ENCODE measurements around the gene SELL. TPM values are rescaled to one million over a fixed set of nuclear protein-coding genes. Genes with fewer than 3 reads are reported as not detected.
"Not testable (repeated sequence)": the region's sequence is repeated elsewhere in the genome, so short reads cannot be mapped to it uniquely, and the experiment has no call there.

SELL gene
- total RNA-seq, 1 donor = not detected

GRCh38 chr1:169725930-169726329 is 14.5 kb upstream of the SELL start:
- no peak overlapping the region for H3K4me3 ChIP-seq (ENCODE audit: low read depth, low read length)
- no peak for DNase-seq (ENCODE audit: low read depth)
- TF ChIP-seq, protein P1, sequence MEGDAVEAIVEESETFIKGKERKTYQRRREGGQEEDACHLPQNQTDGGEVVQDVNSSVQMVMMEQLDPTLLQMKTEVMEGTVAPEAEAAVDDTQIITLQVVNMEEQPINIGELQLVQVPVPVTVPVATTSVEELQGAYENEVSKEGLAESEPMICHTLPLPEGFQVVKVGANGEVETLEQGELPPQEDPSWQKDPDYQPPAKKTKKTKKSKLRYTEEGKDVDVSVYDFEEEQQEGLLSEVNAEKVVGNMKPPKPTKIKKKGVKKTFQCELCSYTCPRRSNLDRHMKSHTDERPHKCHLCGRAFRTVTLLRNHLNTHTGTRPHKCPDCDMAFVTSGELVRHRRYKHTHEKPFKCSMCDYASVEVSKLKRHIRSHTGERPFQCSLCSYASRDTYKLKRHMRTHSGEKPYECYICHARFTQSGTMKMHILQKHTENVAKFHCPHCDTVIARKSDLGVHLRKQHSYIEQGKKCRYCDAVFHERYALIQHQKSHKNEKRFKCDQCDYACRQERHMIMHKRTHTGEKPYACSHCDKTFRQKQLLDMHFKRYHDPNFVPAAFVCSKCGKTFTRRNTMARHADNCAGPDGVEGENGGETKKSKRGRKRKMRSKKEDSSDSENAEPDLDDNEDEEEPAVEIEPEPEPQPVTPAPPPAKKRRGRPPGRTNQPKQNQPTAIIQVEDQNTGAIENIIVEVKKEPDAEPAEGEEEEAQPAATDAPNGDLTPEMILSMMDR (IDR thresholded peaks at IDR 0.05; ENCODE audit: insufficient read depth, low read depth, low read length) = no peak

DNA sequence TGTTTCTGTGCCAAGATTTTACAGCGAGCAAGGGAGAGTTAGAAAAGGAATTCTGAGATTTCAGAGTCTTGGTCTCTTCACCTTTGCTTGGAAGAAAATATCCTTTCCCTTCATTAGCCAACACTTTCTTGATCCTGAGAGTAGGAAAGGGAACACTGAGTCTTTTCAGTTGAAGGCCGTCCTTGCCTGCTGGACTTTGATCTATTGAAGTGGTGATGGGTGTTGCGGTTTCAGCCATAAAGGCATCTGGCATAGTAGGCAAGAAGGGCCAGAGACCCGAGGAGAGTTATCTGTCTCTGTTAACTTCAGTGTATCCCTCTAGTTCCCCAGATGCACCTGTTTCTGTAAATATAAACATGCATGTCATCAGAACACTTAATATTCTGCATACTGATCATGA is 12.7 kb upstream of the SELL start:
- H3K4me3 ChIP-seq (ENCODE audit: low read depth, low read length) = no peak overlapping the region
- TF ChIP-seq, protein P1 (IDR thresholded peaks at IDR 0.05; ENCODE audit: insufficient read depth, low read depth, low read length) = no peak
- no peak for DNase-seq (ENCODE audit: low read depth)

DNA sequence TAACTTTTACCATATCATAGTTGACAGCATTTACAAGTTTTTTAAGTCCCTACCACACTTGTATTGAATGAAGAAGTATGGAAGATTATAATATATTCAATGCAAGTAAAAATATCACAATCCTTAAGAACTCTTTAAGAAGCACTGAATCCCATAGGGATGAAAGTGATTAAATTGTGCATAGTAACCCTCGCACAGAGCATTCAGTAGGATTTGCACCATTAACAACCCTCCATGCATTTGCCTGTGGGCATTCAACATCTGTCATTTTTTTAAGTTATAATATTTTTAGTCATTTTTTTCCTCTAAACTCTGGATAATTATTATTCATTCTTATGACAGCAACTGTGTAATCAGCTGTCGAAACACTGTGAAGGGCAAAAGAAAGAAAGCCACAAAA is 12.3 kb upstream of the SELL start:
- DNase-seq (ENCODE audit: low read depth) = no peak
- TF ChIP-seq, protein P1 (IDR thresholded peaks at IDR 0.05; ENCODE audit: insufficient read depth, low read depth, low read length) = no peak
- no peak overlapping the region for H3K4me3 ChIP-seq (ENCODE audit: low read depth, low read length)

DNA sequence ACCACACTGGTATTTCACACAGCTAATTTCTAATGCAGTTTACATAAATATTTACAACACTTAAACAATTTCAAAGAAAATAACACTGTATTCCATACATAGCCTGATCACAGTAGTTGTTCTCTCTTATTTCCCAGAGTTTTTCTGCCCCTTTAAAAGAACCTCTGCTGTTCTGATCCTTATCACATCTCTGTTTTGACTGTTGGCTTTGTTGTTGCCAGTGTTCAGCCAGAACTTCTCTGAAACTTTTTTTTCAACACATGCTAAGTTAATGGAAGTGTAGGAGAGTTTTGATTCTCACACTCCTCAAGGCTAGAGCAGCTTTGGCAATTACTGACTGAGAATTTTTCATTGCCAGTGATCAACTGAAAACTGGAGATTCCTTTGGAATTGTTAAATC is 11.4 kb upstream of the SELL start:
- no peak overlapping the region for H3K4me3 ChIP-seq (ENCODE audit: low read depth, low read length)
- TF ChIP-seq, protein P1 (IDR thresholded peaks at IDR 0.05; ENCODE audit: insufficient read depth, low read depth, low read length) = no peak
- DNase-seq (ENCODE audit: low read depth) = peak; percentile 25

DNA sequence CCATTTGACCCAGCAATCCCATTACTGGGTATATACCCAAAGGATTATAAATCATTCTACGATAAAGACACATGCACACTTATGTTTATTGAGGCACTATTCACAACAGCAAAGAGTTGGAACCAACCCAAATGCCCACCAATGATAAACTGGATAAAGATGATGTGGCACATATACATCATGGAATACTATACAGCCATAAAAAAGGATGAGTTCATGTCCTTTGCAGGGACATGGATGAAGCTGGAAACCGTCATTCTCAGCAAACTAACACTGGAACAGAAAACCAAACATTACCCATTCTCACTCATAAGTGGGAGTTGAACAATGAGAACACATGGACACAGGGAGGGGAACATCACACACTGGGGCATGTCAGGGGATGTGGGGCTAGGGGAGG is 3.7 kb upstream of the SELL start:
- not testable (repeated sequence) for DNase-seq (ENCODE audit: low read depth)

GRCh38 chr1:169713090-169713489 is 1.7 kb upstream of the SELL start:
- not testable (repeated sequence) for H3K4me3 ChIP-seq (ENCODE audit: low read depth, low read length); DNase-seq (ENCODE audit: low read depth)

More for the DNA sequence above, 3.7 kb upstream of the SELL start:
- not testable (repeated sequence) for H3K4me3 ChIP-seq (ENCODE audit: low read depth, low read length)

DNA sequence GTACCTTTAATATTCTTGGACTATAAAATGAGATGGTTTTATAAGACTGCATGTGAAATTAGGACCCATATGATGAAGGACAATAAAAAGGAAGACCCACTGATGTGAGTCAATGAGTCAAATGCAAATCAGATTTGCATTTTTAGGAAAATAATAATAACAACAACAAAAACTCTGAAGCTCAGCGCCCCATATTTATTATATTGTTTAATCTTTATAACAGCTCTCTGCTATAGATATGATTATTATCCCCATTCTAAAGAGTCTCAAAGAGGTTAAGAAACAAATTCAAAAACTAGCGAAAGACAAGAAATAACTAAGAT is 850 bp upstream of the SELL start:
- DNase-seq (ENCODE audit: low read depth) = no peak
- TF ChIP-seq, protein P1 (IDR thresholded peaks at IDR 0.05; ENCODE audit: insufficient read depth, low read depth, low read length) = no peak
- no peak overlapping the region for H3K4me3 ChIP-seq (ENCODE audit: low read depth, low read length)

GRCh38 chr1:169708647-169709046 is 2.8 kb downstream of the SELL start:
- no peak overlapping the region for H3K4me3 ChIP-seq (ENCODE audit: low read depth, low read length)
- TF ChIP-seq, protein P1 (IDR thresholded peaks at IDR 0.05; ENCODE audit: insufficient read depth, low read depth, low read length) = no peak
- DNase-seq (ENCODE audit: low read depth) = no peak

Measured in fibroblast of villous mesenchyme (primary cell).